OCI-LY7 (cell line): ENCODE data around the gene SMOC2.

Experiments
- EZH2phosphoT487 ChIP-seq: fragments of 200-600 bp; sonication (generic); IDR thresholded peaks from 2 replicates; pipeline ENCODE4 v1.6.1; 2018; ENCODE audit warnings: low read depth, borderline replicate concordance, mild to moderate bottlenecking, mixed run types, antibody characterized with exemption, low read length, moderate library complexity, mixed read lengths
- TF ChIP-seq, protein P1 (sequence below): fragments of 200-600 bp; sonication (generic); conservative IDR thresholded peaks from 2 replicates; pipeline ENCODE4 v1.5.1; 2014; ENCODE audit warnings: mild to moderate bottlenecking, antibody characterized with exemption, low read length, moderate library complexity, mixed read lengths

- TF ChIP-seq, protein P1, sequence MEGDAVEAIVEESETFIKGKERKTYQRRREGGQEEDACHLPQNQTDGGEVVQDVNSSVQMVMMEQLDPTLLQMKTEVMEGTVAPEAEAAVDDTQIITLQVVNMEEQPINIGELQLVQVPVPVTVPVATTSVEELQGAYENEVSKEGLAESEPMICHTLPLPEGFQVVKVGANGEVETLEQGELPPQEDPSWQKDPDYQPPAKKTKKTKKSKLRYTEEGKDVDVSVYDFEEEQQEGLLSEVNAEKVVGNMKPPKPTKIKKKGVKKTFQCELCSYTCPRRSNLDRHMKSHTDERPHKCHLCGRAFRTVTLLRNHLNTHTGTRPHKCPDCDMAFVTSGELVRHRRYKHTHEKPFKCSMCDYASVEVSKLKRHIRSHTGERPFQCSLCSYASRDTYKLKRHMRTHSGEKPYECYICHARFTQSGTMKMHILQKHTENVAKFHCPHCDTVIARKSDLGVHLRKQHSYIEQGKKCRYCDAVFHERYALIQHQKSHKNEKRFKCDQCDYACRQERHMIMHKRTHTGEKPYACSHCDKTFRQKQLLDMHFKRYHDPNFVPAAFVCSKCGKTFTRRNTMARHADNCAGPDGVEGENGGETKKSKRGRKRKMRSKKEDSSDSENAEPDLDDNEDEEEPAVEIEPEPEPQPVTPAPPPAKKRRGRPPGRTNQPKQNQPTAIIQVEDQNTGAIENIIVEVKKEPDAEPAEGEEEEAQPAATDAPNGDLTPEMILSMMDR, result no peak
- TF ChIP-seq EZH2phosphoT487, result no peak
These were observed 54.1 kb downstream of the SMOC2 start for GRCh38 chr6:168495133-168495532.
